ENCODE measurements around the gene AIP.

Gene AIP

DNA sequence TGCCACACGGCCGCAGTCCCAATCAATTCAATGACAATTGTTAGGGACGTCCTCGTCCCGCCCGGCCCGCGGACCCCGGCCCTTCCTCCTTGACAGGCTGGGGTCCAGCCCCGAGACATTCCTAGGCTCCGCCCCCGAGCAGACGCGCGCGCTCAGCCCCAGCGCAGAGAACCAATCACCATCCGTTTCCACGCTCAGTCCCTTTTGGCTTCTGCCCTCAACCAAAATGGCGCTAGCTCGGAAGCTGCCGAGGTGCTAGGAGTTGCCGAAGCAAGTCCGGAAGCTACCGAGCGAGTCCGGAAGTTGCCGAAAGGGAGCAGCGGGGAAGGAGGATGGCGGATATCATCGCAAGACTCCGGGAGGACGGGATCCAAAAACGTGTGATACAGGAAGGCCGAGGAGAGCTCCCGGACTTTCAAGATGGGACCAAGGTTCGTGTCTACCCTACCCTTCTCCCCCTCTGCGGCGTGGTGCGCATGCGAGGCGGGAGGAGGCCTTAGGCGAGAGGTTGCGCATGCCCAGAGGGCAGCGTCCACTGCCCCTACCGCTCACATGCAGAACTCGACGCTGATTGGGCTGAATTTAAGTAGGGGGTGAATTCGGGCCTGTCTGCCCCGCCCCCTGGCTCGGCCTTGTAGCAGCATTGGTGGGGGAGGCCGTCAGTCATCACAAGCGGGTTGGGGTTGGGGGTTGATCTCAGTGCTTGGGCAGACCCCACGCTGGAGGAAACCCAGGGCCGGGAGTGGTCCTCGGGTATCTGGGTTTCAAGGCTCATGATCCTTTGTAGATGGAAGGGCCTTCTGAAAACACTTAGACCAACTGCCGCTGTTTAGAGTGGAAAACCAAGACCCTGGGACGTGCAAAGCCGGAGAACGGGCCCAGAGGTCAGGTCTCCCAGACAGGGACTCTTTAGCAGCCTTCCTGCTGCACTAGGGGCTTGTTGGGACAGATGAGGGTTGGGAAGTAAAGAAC lies at the start of gene AIP:
TSS of gene AIP (plus strand) at position 200 of the 972 bp plus-strand sequence. CDS start at position 333, 133 bp downstream.
- peak; percentile 98 to 99 for DNase-seq

DNA sequence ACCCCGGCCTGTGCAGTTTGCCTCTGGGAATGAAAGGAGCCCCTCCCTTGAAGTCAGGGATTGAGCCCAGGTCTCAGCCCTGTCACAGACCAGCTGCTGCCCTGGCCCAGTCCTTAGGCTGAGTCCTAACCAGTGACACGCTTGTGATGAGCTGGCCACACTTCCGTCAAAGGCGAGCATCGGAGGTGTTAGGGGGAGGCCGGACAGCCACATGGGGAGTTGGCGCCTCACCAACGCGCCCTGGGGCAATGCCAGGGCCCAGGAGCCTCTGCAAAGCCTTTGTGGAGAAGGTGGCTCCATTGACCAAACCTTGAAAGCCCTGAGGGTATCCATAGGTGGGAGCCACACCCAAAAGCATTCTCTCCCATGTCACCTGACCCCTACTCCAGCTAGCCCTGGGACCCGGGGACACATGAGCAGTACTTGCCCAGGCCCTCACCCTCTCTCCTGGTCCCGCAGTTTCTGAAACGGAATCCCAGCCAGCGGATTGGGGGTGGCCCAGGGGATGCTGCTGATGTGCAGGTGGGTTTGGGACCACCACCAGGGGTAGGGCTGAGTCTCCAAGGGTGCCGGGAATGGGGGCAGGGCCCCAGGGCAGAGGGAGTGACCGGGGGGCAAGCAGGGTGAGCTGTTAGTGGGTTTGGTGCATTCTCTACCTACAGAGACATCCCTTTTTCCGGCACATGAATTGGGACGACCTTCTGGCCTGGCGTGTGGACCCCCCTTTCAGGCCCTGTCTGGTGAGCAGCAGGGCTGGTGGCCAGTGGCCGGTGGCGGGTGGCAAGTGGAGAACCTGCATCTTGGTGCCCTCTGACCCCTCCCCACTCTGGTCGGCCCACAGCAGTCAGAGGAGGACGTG lies 49.1 kb upstream of the AIP start:
- no peak for DNase-seq

DNA sequence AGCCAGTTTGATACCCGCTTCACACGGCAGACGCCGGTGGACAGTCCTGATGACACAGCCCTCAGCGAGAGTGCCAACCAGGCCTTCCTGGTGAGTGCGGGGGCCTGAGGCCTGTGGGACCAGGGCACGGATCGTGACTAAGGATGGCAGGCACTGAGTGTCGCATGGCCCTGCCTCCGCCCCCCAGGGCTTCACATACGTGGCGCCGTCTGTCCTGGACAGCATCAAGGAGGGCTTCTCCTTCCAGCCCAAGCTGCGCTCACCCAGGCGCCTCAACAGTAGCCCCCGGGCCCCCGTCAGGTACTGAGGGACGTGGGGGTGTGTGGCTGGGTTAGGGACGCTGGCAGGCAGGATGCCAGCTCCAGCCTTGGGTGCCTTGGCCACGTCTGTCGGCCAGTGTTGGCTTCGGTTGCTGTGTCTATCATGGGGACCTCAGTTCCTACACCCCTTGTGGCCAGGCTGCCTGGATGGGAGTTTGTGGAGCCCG lies 48.4 kb upstream of the AIP start:
- no peak for DNase-seq

DNA sequence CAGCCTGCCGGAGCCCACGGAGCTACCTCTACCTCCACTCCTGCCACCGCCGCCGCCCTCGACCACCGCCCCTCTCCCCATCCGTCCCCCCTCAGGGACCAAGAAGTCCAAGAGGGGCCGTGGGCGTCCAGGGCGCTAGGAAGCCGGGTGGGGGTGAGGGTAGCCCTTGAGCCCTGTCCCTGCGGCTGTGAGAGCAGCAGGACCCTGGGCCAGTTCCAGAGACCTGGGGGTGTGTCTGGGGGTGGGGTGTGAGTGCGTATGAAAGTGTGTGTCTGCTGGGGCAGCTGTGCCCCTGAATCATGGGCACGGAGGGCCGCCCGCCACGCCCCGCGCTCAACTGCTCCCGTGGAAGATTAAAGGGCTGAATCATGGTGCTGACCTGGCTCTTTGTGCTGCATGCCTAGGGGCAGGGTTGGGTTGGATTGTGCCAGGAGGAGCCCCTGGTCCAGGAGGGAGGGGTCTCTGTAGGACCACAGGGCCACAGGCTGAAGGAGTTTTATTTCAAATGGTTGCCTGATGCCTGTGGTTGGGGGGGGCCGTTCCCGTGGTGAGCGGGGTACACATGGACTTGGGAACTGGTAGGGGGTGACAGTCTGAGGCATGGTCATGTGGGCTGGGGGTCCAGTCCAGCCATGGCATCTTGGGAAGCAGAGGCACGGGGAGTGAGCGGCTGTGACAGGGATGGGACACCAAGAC lies 47.6 kb upstream of the AIP start:
- no peak for DNase-seq

DNA sequence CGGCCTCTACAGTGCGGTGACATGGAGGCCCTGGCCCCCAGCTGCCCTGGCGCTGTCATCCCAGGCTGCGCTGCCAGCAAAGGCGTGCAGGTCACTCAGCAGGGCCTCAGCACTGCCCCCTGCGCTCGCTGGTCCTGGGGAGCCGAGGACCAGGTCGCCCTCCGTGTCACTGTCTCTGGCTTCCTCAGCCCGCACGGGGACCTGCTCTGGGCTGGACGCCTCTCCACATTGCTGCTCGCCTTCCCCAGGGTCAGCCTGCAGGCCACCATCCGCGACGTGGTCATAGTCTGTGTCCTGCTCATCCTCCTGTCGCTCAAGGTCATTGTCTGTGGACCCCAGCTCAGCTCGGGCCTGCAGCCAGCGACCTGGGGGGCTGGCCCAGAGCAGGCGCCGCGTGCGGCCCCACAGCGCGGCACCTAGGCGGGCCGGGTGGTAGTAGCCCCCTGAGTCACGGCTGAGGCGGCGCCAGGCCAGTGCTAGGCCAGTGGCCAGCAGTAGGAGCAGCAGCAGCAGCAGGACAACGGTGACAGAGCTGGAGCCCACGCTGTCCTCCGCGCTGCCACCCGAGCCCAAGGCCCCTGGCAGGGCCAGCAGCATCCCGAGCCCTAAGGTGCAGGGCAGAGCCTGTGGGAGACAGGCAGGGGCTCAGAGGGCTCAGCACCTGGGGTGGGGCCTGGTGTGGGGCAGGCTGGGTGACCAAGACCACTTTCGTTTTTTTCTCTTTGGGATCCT lies 46.9 kb upstream of the AIP start:
- DNase-seq = no peak

DNA sequence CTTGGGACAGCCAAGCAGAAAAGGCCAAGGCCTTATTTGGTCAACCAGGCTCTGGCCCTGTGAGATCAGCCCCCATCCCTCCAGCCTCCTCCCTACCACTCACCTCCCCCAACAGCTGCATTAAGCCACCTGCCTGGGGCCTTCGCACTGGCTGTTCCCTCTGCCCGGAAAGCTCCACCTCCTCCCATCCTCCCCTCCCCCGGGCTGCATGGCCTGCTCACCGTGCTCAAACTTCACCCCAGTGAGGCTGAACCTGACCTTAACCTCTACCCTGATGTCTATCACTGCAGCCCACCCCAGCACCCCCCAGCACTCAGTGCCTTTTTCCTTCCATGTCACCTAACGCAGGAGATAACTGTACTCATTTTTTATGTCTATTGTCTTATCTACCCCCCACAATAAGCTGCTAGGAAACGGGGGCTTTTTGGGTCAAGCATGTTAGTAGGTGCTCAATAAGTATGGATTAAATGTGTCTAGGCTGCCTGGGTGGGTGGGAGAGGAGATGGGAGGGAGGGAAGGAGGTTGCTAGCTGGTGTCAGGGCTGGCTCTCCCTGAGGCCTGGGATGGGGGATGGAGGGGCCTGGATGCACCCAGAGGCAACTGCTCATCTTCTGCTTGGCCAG lies 46.3 kb upstream of the AIP start:
- DNase-seq = no peak

DNA sequence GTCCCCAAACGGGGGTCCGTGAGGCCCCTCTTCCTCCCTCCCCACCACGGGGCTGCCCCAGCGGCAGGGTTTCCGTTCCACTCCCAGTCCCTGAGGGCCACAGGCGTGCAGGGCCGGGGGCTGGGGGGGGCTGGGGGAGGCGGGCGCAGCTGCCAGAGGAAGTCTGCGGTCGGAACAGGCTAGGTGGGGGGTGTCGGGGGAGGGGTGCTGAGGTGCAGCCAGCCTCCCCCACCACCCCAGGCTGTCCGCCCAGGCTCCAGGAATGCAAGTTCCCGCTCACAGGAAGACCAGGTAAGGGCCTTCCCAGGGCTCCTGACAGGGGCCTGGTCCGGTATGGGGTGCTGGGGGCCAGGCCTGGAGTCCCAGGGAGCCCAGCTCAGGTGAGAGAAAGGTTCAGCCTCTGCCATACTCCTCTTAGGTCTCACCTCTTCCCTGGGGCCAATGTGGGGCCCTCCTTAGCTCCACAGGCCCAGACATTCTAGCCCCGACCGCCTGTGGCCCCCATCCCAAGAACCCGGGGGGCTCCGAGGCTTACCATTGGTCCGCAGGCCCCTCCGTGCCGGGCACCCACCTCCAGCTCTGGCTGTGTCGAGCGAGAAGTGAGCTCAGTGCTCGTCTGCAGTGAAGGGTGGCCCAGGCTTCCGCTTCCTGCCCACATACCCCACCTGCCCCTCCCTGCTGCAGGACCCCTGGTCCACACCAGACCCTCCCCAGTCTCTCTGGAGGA lies 45.6 kb upstream of the AIP start, which contains the start of gene PTPRCAP:
TSS of gene PTPRCAP (minus strand) at position 601 of the 727 bp plus-strand sequence. CDS start at position 538, 63 bp downstream.
- DNase-seq = no peak

DNA sequence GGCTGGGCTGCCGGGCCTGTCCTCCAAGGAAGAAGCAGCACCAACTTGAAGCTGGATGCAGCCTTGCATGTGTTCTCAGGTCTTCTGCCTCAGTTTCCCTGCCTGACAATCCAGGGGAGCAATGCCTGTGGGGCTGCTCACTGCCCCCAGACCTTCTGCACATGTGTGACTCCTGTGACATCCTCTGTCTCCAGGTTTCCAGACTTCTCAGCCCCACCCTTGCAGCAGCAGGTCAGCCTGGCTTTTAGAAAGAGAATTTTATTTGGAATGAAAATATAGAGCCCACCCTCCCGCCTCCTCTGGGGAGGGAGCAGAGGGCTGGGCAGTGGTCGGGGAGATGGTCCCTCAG lies 45.0 kb upstream of the AIP start:
- no peak for DNase-seq

DNA sequence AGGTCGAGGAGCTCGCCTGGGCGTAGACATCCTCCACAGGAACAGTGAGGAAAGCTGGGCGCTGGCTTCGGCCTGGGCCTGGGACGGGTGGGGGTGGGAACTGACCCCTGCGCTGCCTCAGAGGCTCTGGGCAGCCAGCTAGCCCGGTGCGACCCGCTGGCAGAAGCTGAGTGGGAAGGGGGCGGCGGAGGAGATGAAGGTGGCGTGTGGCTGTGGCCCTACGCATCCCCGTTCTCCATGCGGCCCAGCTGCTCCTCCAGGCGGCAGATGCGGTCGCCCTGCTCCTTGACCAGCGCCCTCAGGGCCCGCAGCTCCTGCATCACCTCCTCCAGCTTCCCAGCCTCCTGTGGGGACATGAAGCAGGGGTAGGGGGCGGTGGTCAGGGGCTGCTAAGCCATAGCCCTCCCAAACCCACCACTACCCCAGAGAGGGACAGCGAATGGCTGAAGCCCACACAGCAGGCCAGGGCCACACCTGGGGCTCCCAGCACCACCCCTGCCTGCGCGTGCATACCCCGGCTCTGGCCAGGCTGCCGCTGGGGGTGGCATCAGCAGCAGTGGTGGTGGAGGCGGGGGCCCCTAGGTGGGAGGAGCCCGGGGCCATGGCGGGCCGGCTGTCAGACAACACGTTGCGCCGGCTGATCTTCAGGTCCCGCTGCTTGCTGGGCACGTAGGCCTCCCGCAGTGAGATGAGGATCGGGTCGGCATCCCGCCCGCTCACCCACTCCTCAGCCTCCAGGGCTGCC lies 44.5 kb upstream of the AIP start:
- DNase-seq = no peak

DNA sequence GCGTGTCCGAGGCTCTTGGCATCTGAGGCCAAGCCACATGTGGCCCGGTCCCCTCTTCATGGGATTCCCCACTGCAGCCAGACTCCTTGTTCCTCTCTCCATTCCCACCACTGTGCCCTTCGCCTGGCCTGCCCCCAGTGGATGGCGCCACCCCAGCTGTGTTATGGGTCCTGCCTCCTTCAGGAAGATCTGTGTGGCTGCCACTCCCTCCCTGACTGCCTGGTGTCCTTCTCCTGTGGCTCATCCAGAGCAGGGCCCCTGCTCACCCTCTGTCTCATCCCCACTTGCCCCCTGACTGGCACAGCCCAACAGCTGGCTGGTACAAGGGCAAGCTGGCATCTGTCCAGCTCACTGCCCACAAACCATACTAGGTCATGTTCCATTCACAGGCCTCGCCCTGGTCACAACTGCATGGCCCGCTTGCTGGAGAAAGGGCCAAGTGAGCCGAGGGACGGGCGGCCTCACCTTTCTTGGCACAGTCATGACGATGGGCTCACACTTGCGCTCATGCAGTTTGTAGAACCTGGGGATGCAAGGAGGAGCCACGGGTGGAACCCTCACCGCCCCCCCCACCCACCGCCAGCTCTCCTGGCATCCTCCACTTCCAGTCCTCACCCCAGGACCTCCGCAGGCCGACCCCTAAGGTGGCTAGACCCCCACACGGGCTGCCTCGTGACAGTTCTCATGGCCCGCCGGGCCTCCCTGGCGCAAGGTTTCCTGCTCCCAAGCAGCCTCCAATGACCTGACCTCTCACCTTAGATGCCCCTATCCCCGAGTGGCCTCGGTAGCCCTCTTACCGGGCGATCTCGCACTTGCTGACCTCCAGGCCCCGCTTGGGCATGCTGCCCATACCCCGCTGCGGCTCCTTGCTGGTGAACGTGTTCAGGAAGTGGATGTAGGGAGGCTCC lies 43.3 kb upstream of the AIP start:
- DNase-seq = peak; percentile 61 to 72

DNA sequence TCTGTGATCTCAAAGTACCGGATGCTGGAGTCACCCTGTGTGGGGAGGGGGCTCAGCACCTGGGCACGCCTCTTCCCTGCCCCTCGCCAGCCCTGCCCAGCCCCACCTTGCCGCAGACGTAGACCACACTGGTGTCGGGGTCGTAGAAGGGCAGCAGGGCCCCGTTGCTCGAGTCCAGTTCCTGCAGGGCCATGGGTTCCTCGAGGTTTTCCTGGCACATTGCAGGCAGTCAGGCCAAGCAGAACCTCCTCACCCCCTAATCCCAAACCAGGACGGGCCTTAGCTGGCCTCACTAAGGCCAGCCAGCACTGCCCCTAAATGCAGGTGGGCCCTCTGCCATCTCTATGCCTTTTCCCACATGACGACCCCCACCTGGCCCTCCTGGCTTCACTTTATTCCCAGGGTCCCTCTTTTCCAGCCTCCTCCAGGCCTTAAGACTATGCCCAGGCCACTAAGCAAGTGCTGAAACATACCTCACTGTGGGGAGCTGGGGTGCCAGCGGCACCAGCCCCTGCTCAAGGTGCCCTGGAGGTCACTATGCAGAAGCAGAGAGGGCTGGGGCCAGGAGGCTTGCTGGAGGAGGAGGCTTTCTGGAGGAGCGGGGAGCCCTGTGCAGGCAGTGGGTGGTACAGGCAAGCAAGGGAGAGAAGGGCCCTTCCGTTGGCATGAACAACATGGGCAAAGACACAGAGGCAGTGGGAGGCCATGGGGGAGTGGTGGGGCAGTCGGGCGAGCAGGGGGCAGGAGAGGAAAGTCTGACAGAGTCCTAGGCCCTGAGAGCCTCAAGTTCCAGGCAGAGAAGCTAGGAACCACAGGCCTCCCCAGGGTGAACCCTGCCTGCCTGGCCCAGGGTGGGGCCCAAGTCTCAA lies 42.4 kb upstream of the AIP start:
- DNase-seq = no peak

DNA sequence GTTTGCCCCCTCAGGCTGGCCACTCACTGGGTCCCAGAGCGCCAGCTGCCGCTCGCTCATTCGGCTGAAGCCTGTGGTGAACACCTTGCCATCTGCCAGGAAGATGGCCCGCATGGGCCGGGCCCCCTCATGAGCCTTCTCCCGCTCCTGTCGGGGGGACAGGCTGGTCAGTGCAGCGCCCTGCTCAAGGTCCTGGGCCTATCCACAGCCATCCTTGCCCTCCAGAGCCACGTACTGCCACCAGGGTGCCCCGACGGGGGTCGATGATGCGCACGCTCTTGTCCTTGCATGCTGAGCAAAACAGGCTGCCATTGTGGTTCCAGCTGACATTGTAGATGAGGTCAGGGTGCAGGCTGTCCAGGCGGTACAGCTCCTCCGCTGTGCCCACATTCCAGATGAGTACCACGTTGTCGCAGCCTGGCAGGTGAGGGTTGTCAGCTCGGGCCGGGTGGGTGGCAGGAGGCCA lies 41.7 kb upstream of the AIP start:
- no peak for DNase-seq

DNA sequence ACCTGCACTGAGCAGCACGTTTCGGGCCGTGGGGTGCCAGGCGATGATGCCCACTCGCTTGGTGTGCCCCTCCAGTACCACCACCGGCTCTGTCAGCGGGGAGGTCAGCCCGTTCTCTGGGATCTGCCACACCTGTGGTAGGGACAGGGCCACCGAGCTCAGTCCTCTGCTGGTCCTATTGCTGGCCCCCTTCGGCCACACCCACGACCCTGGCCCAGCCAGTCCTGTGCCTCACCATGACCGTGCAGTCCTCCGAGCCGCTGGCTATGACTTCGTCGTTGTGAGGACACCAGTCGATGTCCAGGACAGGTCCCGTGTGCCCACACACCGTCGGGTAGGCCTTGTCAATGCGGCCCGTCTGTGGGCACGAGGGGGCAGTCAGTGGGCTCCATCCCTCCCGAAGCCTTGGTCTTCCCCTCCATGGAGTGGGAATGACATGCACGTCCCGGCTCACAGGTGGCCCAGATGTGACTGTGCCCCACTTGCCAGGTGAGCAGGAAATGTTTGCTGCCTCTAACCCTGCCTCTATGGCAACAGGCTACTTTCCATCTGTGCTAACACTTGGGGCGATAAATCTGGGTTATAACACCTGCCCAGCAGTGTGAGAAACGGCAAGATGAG lies 41.0 kb upstream of the AIP start:
- DNase-seq = no peak

DNA sequence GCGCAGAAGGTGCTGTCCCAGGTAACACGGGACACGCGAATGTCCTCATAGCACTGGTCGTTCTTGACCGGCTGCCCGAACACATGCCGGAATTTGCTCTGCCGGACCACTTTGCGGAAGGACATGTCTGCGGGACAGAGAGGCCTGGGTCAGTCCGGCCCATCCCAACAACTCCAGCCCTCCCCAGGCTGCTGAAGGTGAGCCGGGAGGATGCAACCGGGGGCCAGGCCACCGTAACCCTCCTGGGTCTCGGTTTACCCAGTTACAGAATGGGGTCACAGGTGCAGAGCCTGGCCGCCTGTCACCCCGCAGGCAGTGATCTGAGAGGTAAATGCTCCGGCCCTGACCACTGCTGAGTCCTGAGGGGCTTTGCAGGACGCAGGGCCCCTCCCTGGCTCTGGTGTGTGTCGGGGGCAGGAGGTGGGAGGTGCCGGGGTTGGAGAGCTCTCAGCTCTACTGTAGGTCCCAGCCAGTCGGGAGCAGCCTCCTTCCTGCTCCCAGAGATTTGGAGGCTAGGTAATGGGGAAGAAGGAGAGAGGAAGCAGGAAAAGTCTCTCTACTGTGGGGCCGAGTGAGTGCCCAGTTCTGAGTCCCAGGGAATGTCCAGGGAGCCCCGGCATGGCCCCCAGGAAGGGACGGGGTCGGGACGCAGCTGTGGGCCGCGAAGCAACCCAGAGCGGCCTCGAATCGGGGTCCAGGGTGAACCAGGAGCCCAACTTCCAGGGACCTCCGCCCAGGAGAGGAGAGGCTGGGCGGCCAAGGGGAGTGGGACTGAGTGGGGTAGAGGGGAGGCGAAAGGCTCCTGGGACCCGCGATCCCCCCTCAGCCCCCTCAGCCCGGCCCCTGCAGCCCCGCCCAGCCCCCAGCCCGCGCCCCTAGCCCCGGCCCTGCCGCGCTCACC lies 40.1 kb upstream of the AIP start:
- no peak for DNase-seq

DNA sequence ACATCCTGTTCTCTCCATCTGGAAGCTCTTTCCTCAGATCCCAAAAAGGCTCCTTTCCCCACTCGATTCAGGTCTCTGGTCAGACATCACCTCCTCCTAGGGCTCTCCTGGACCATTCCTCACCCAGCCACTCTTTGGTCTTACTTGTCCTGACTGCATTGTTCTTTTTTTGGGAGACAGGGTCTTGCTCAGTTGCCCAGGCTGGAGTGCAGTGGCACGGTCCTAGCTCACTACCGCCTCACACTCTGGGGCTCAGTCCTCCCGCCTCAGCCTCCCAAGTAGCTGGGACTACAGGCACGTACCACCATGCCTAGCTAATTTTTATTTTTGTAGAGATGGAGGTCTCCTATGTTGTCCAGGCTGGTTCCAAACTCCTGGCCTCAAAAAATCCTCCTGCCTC lies 37.3 kb upstream of the AIP start:
- DNase-seq = no peak

DNA sequence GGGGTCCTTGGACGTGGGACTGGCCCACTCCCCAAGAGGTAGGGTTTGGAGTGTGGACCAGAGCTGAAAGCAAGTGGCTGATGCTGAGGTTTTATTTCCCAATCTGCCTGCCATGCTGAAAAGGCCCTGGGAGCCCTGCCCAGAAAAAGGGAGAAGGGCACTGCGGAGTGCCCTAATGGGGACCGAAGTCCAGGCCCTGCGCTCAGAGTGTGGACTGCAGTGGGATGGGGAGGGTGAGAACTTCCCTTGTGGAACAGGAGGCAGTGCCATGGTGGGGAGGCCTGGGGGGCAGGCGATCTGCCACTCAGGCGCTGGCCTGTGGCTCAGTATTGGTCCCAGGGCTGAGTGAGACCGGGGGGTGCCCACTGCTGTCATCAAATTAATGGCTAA lies 34.6 kb upstream of the AIP start:
- no peak for DNase-seq

Data from inflammatory macrophage treated with lipopolysaccharide for 1 hour (primary cell).